Osteoblast (primary cell): Measurements from ENCODE around the gene APOA4. TPM values are rescaled to one million over a fixed set of nuclear protein-coding genes. Genes with fewer than 3 reads are reported as not detected.

Experiments used
- DNase-seq: peaks from one replicate; pipeline ENCODE4 v3.0.0; 2011; ENCODE audit warnings: low spot score, mixed read lengths; ENCODE audit not compliant: insufficient read length; ENCODE audit errors: missing footprints
- H2AFZ ChIP-seq: 2 replicates; pipeline ENCODE4 v1.6.0; 2011; ENCODE audit warnings: mild to moderate bottlenecking, low read length
- H3K27ac ChIP-seq: 2 replicates; pipeline ENCODE4 v1.5.1; 2011; ENCODE audit warnings: mild to moderate bottlenecking, low read depth, low read length, moderate library complexity
- H3K27me3 ChIP-seq: 2 replicates; pipeline ENCODE4 v1.6.0; 2012; ENCODE audit warnings: mild to moderate bottlenecking, control low read depth, inconsistent platforms, low read length, moderate library complexity; ENCODE audit not compliant: insufficient read depth
- H3K36me3 ChIP-seq: 2 replicates; pipeline ENCODE4 v1.5.1; 2011; ENCODE audit warnings: mild to moderate bottlenecking, low read length, control low read depth, moderate library complexity; ENCODE audit not compliant: insufficient read depth
- H3K4me1 ChIP-seq: 2 replicates; pipeline ENCODE4 v1.5.1; 2011; ENCODE audit warnings: mild to moderate bottlenecking, low read length, control low read depth, moderate library complexity; ENCODE audit not compliant: insufficient read depth
- H3K4me2 ChIP-seq: 2 replicates; pipeline ENCODE4 v1.6.0; 2011; ENCODE audit warnings: mild to moderate bottlenecking, low read length; ENCODE audit not compliant: insufficient read depth
- H3K4me3 ChIP-seq: fragments of 200-600 bp; sonication (generic); 3 replicates; pipeline ENCODE4 v1.5.1; 2012; ENCODE audit warnings: mild to moderate bottlenecking, low read length, inconsistent platforms; ENCODE audit not compliant: insufficient read depth
- H3K79me2 ChIP-seq: 2 replicates; pipeline ENCODE4 v1.6.0; 2012; ENCODE audit warnings: mild to moderate bottlenecking, low read length, control low read depth, inconsistent platforms; ENCODE audit not compliant: insufficient read depth
- H3K9me3 ChIP-seq: 2 replicates; pipeline ENCODE4 v1.5.1; 2011; ENCODE audit warnings: low read depth, low read length, control low read depth
- H4K20me1 ChIP-seq: 2 replicates; pipeline ENCODE4 v1.6.0; 2012; ENCODE audit warnings: mild to moderate bottlenecking, low read length, control low read depth; ENCODE audit not compliant: insufficient read depth
- CTCF ChIP-seq: IDR thresholded peaks from 2 replicates; pipeline ENCODE4 v1.5.1; 2011; ENCODE audit warnings: mild to moderate bottlenecking, low read depth, low read length, moderate library complexity; ENCODE audit errors: extremely low read depth
- total RNA-seq: library from RNA; depleted of rRNA; stranded (reverse); fragments of >200 nt; gene quantifications from 2 replicates; pipeline ENCODE4 v1.2.3, GENCODE V29; 2012

APOA4 gene
- total RNA-seq, 1 donor = not detected

- Histone ChIP-seq H3K27ac (peak overlapping the region; percentile 76), H3K27me3 (no peaks in the 10 kb centered on the region), H3K4me2 (peak overlapping the region; percentile 90), H4K20me1 (no peaks in the 10 kb centered on the region), H2AFZ (peak overlapping the region; percentile 93), H3K36me3 (peaks cover 26% of the 10 kb centered on the region), H3K79me2 (peaks cover 33% of the 10 kb centered on the region), H3K4me1 (peaks cover 21% of the 10 kb centered on the region), H3K4me3 (peak overlapping the region; percentile 87), H3K9me3 (no peaks in the 10 kb centered on the region)
- no peak for DNase-seq
- TF ChIP-seq CTCF = no peak
Measured at GRCh38 chr11:116771935-116772334, 51.2 kb downstream of the APOA4 start.

Other genes with a start within 250 kb of the APOA4 start
- gene BUD13, start 50.3 kb downstream of the APOA4 start, total RNA-seq = 12.7 and 14.5 TPM in 2 replicates
- 27.1 and 36.2 TPM in 2 replicates for gene ZPR1, start 35.3 kb downstream of the APOA4 start, total RNA-seq
- under 0.01 TPM in 1 of 2 replicates, not detected in the other for gene APOA5, start 31.4 kb downstream of the APOA4 start, total RNA-seq
- gene APOC3, start 6.6 kb upstream of the APOA4 start, total RNA-seq = not detected in 2 replicates
- under 0.01 and 0.29 TPM in 2 replicates for gene APOA1, start 14.3 kb upstream of the APOA4 start, total RNA-seq